GM23248 (cell line): ENCODE results near the gene ZKSCAN5. TPM values are rescaled to one million over a fixed set of nuclear protein-coding genes. Genes with fewer than 3 reads are reported as not detected.
A peak's percentile ranks its signal among the peaks of the same experiment; 100 is the strongest.

Experiments
- DNase-seq: peaks from one replicate; pipeline ENCODE4 v3.0.0-alpha.2; 2015
- H2AFZ ChIP-seq: fragments of 200-600 bp; sonication (generic); 2 replicates; pipeline ENCODE4 v1.6.1; 2016; ENCODE audit warnings: antibody characterized with exemption
- H3F3A ChIP-seq: fragments of 200-600 bp; sonication (generic); 2 replicates; pipeline ENCODE4 v1.6.1; 2016; ENCODE audit warnings: mild to moderate bottlenecking, antibody characterized with exemption, mixed run types; ENCODE audit not compliant: insufficient read depth
- H3K27ac ChIP-seq: fragments of 200-600 bp; sonication (generic); 2 replicates; pipeline ENCODE4 v1.5.1; 2016; ENCODE audit warnings: mild to moderate bottlenecking
- H3K27me3 ChIP-seq: fragments of 200-600 bp; sonication (generic); replicated peaks from 2 replicates; pipeline ENCODE4 v1.6.1; 2016; ENCODE audit warnings: mild to moderate bottlenecking; ENCODE audit not compliant: insufficient read depth
- H3K36me3 ChIP-seq: fragments of 200-600 bp; sonication (generic); 2 replicates; pipeline ENCODE4 v1.6.1; 2016; ENCODE audit warnings: low read depth, mild to moderate bottlenecking
- H3K4me1 ChIP-seq: fragments of 200-600 bp; sonication (generic); 2 replicates; pipeline ENCODE4 v1.6.1; 2016; ENCODE audit warnings: mild to moderate bottlenecking; ENCODE audit not compliant: insufficient read depth
- H3K4me2 ChIP-seq: fragments of 200-600 bp; sonication (generic); one replicate; pipeline ENCODE4 v1.6.1; 2016; ENCODE audit warnings: mild to moderate bottlenecking; ENCODE audit not compliant: unreplicated experiment
- H3K4me3 ChIP-seq: fragments of 200-600 bp; sonication (generic); 2 replicates; pipeline ENCODE4 v1.5.1; 2016; ENCODE audit warnings: mild to moderate bottlenecking
- H3K79me2 ChIP-seq: fragments of 200-600 bp; sonication (generic); 2 replicates; pipeline ENCODE4 v1.6.1; 2016; ENCODE audit warnings: mild to moderate bottlenecking; ENCODE audit not compliant: insufficient read depth
- H3K9ac ChIP-seq: fragments of 200-600 bp; sonication (generic); 2 replicates; pipeline ENCODE4 v1.6.1; 2016; ENCODE audit warnings: mild to moderate bottlenecking
- H3K9me2 ChIP-seq: fragments of 200-600 bp; sonication (generic); 2 replicates; pipeline ENCODE4 v1.6.1; 2016; ENCODE audit warnings: mixed run types, mild to moderate bottlenecking, moderate library complexity; ENCODE audit not compliant: insufficient read depth
- H3K9me3 ChIP-seq: fragments of 200-600 bp; sonication (generic); one replicate; pipeline ENCODE4 v1.6.1; 2017; ENCODE audit warnings: low read depth
- H4K20me1 ChIP-seq: fragments of 200-600 bp; sonication (generic); 2 replicates; pipeline ENCODE4 v1.6.0; 2016; ENCODE audit not compliant: insufficient read depth
- EZH2 ChIP-seq: fragments of 200-600 bp; sonication (generic); IDR thresholded peaks from 2 replicates; pipeline ENCODE4 v1.6.1; 2018; ENCODE audit warnings: antibody characterized with exemption, mild to moderate bottlenecking; ENCODE audit not compliant: insufficient read depth, poor library complexity, severe bottlenecking
- EZH2phosphoT487 ChIP-seq: fragments of 200-600 bp; sonication (generic); IDR thresholded peaks from 2 replicates; pipeline ENCODE4 v1.6.1; 2018; ENCODE audit warnings: antibody characterized with exemption, moderate library complexity, mild to moderate bottlenecking, low read depth; ENCODE audit not compliant: insufficient read depth
- WGBS, 2 experiments: methylation state at CpG; one replicate each; pipeline ENCODE4 v1.1.6; 2015 to 2017; ENCODE audit warnings: low lambda C conversion rate in 2 of 2, low coverage in 1 of 2; ENCODE audit errors: missing lambda C conversion rate in 2 of 2; 5-methylcytosine and 5-hydroxymethylcytosine counted together
- in situ Hi-C: fragments of 300-500 bp; cut with MboI; formaldehyde crosslinking; loops from 2 replicates; pipeline ENCODE4 v1.15.0; 2020
- polyA plus RNA-seq: library from polyadenylated mRNA; unstranded; fragments of >200 nt; fragmentation: Nextera tagmentation; extraction: Ambion mirVana; gene quantifications from 2 replicates; pipeline ENCODE4 v1.2.1, GENCODE V29; 2016
- total RNA-seq: library from RNA; depleted of rRNA; stranded (reverse); fragments of >200 nt; shearing (Covaris generic); gene quantifications from 2 replicates; pipeline ENCODE4 v1.2.3, GENCODE V29; 2014

The ZKSCAN5 gene
- total and polyA plus RNA-seq, 2 experiments from 2014 or later = 6.4 to 12.0 TPM

GRCh38 chr7:99557196-99557607 lies 52.7 kb downstream of the ZKSCAN5 start:
- Histone ChIP-seq H2AFZ (no peak overlapping the region), H3K79me2 (peaks cover 84% of the 10 kb centered on the region), H3K9ac (peak overlapping the region; percentile 98), H3K9me3 (no peaks in the 10 kb centered on the region), H3K27me3 (no peaks in the 10 kb centered on the region), H3K4me1 (peaks cover 34% of the 10 kb centered on the region), H3K4me2 (peak overlapping the region; percentile 84), H3K36me3 (peaks cover 22% of the 10 kb centered on the region), H3K9me2 (no peaks in the 10 kb centered on the region), H4K20me1 (no peaks in the 10 kb centered on the region), H3K27ac (peak overlapping the region; percentile 96; the same call in 1 of the 2 replicates), H3K4me3 (peak overlapping the region; percentile 96), H3F3A (peaks cover 34% of the 10 kb centered on the region)
- in situ Hi-C loops = no loop called here
- DNase-seq = peak; percentile 40
- TF ChIP-seq EZH2 (no peak), EZH2phosphoT487 (no peak)
- 93 to 96% methylated on average over 4 of the region's 4 CpGs for WGBS, 2 experiments

- no peak for DNase-seq
- no peaks in the 10 kb centered on the region for H3K9me2 ChIP-seq
- peak overlapping the region; percentile 96 for H3K27ac ChIP-seq
- no peaks in the 10 kb centered on the region for H3K27me3 ChIP-seq
- H3K4me3 ChIP-seq = peak overlapping the region; percentile 96
- peaks cover 35% of the 10 kb centered on the region for H3K4me1 ChIP-seq
- H3K9me3 ChIP-seq = no peaks in the 10 kb centered on the region
- peaks cover 79% of the 10 kb centered on the region for H3K79me2 ChIP-seq
- no peaks in the 10 kb centered on the region for H4K20me1 ChIP-seq
- no peak for TF ChIP-seq EZH2phosphoT487
- TF ChIP-seq EZH2 = no peak
- WGBS, 2 experiments = 1 to 3% methylated on average over 17 of the region's 17 CpGs
- H3F3A ChIP-seq = peaks cover 39% of the 10 kb centered on the region
- in situ Hi-C loops = no loop called here
- peak overlapping the region; percentile 93 for H2AFZ ChIP-seq
- H3K9ac ChIP-seq = peak overlapping the region; percentile 98
- H3K4me2 ChIP-seq = peak overlapping the region; percentile 84
- H3K36me3 ChIP-seq = peaks cover 25% of the 10 kb centered on the region
Measured at GRCh38 chr7:99557940-99558305, 53.5 kb downstream of the ZKSCAN5 start.

GRCh38 chr7:99558306-99559174 lies 54.1 kb downstream of the ZKSCAN5 start, which contains the start of gene ZNF655:
Gene ZNF655, plus strand, starts transcription at chr7:99558642. Its CDS starts 1,918 bp downstream, at chr7:99560560.
- in situ Hi-C loops = no loop called here
- H3K4me3 ChIP-seq = peak within 1 kb of the TSS; percentile 96
- peak within 1 kb of the TSS; percentile 84 for H3K4me2 ChIP-seq
- H4K20me1 ChIP-seq = no peaks in the 10 kb centered on the region
- H3K27me3 ChIP-seq = no peaks in the 10 kb centered on the region
- peaks cover 43% of the 10 kb centered on the region for H3F3A ChIP-seq
- H3K4me1 ChIP-seq = peaks cover 41% of the 10 kb centered on the region
- H3K79me2 ChIP-seq = peaks cover 74% of the 10 kb centered on the region
- 1 to 2% methylated on average over 66 to 73 of the region's 73 CpGs for WGBS, 2 experiments
- peak within 1 kb of the TSS; percentile 98 for H3K9ac ChIP-seq
- peak within 1 kb of the TSS; percentile 93 for H2AFZ ChIP-seq
- DNase-seq = peak; percentile 88
- peaks cover 25% of the 10 kb centered on the region for H3K36me3 ChIP-seq
- H3K9me3 ChIP-seq = no peaks in the 10 kb centered on the region
- TF ChIP-seq EZH2 (no peak), EZH2phosphoT487 (no peak)
- H3K27ac ChIP-seq = peak within 1 kb of the TSS; percentile 96
- no peaks in the 10 kb centered on the region for H3K9me2 ChIP-seq

- WGBS, 2 experiments = 15 to 23% methylated on average over 26 to 31 of the region's 31 CpGs
- Histone ChIP-seq H3K9ac (peak overlapping the region; percentile 98), H3K4me1 (peaks cover 49% of the 10 kb centered on the region), H3F3A (peaks cover 51% of the 10 kb centered on the region), H3K9me2 (no peaks in the 10 kb centered on the region), H2AFZ (peak overlapping the region; percentile 93), H4K20me1 (no peaks in the 10 kb centered on the region), H3K27me3 (no peaks in the 10 kb centered on the region), H3K4me2 (peak overlapping the region; percentile 84), H3K9me3 (no peaks in the 10 kb centered on the region), H3K27ac (peak overlapping the region; percentile 96), H3K4me3 (peak overlapping the region; percentile 96), H3K36me3 (peaks cover 31% of the 10 kb centered on the region), H3K79me2 (peaks cover 71% of the 10 kb centered on the region)
- DNase-seq = peak; percentile 58
- in situ Hi-C loops = no loop called here
- TF ChIP-seq EZH2phosphoT487 (no peak), EZH2 (no peak)
Measured at GRCh38 chr7:99559175-99559915, 54.9 kb downstream of the ZKSCAN5 start.
